HTR-8/SVneo (cell line): ENCODE measurements around the gene TARS3.
"Not testable (repeated sequence)": the region's sequence is repeated elsewhere in the genome, so short reads cannot be mapped to it uniquely, and the experiment has no call there.

ENCODE experiments used
- DNase-seq: peaks from one replicate; pipeline ENCODE4 v3.0.0; 2011; ENCODE audit warnings: low spot score, mixed read lengths; ENCODE audit not compliant: insufficient read length
- FAIRE-seq: peaks from 2 replicates; lab custom pipeline; 2011; peaks lifted over from hg19 to GRCh38; lab: Jason Lieb, UNC

The TARS3 gene

DNA sequence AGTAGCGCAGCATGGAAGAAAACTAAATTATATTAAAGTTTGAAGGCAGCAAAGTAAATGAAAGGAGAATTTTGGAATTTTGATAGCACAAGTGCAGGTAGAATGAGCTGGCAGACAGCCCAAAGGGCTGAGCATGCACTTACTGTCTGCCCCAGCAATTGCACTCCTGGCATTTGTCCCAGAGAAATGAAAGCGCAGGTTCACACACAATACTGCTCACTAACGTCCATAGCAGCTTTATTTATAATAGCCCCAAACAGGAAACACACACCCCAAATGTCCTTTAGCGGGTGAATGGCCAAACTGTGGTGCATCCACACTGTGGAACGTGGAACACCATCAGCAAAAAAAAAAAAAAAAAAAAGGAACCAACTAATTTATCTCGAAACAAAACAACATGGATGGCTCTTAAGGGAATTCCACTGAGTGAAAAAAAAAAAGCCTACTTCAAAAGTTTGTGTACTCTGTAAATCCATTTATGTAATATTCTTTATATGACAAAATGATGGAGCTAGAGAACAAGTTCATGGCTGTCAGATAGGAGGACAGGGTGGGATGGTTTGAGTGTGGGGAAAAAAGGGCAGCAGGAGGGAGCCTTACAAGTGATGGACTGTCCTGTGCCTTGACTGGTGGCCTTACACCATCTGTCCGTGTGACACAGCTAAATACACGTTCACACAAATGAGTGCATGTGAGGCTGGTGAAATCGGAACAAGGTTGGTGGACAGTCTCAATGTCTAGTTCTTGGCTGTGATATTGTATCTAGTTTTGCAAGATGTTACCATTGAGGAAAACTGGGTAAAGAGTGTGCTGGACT is 66.1 kb downstream of the TARS3 start:
- no peak for DNase-seq
- no peak for FAIRE-seq

DNA sequence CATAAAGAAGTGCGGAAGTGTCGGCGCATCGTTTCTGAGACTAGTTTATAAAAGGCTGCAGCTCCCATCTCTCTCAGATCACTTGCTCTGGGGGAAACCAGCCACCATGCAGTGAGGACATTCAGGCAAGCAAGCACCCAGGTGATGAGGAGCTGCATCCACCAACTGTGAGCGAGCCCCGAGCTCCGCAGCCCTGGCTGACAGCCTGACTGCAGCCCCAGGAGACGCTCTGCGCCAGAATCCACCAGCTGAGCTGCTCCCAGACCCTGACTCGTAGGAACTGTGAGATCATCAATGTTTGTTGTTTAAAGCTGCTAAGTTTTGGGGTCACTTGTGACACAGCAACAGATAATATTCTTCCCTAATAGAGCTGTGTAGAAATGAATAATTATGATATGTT is 67.1 kb downstream of the TARS3 start:
- no peak for DNase-seq
- no peak for FAIRE-seq

DNA sequence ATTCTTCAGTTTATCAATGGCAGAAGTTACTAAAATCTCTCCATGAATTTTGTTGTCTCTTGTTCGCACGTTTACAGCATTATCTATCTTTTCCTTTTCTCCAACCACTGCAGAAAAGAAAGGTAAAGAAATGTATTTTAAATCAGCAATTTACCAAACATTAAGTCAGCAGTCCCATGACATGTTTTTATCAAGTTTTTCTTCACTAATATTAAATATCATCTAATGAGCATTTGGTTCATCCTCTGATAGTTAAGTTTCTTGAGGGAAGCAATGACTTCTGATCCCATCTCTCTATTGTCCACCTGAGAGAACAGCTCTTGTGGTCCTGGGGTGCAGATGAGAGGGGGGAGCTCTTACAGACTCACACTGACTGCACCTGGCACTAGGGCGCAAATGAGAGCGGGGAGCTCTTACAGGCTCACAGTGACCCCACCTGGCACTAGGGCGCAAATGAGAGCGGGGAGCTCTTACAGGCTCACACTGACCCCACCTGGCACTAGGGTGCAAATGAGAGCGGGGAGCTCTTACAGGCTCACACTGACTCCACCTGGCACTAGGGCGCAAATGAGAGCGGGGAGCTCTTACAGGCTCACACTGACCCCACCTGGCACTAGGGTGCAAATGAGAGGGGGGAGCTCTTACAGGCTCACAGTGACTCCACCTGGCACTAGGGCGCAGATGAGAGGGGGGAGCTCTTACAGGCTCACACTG is 69.5 kb downstream of the TARS3 start:
- not testable (repeated sequence) for DNase-seq, FAIRE-seq

DNA sequence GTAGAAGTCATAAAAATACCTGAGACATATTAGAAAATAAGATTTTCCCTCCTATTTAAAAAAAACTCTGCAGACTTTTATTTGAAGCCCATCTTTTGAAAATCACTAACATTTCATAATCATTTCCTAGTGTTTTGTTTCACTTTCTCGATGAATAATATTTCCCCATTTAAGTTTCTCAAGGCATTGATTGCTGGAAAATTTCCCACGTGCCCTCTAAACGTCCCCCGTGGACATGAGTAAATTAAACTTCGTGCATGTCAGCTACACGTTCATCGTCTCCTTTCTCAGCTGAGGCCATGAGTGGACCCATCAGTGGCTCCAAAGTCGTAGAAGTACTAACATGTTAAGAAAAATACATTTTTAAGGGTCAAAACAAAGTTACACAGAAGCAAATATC is 70.1 kb downstream of the TARS3 start:
- DNase-seq (no peak), FAIRE-seq (no peak)

DNA sequence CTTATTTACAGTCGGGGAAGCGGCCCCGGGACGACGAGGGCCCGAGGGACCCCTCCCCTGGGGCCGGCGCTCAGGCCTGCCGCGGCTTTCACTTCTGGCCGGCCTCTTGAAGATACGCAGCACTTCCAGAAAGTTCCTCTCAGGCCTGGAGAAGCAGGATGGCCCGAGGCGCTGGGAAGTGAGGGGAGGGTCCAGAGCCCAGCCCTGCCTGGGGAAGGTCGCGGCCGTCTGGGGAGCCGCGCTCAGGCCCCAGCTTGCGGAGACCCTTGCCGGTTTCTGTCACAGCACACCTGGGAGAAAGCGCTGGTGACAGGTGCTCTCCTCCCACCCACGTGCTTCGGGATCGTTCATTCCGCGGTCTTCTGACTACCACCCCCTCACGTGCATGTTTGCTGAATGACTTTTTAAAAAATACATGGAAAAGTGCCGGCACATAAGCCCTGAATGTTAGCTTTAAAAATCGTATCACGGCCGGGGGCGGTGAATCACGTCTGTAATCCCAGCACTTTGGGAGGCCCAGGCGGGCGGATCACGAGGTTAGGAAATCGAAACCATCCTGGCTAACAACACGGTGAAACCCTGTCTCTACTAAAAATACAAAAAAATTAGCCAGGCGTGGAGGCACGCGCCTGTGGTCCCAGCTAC is 71.4 kb downstream of the TARS3 start:
- no peak for DNase-seq
- FAIRE-seq, result no peak

GRCh38 chr15:101652098-101652785 is 72.0 kb downstream of the TARS3 start, which contains the start of gene TM2D3:
TSS of gene TM2D3 (minus strand) at chr15:101652381. CDS start at chr15:101652361, 20 bp downstream.
- no peak for FAIRE-seq
- DNase-seq, result peak; percentile 90

GRCh38 chr15:101651554-101652097 is 72.6 kb downstream of the TARS3 start:
- DNase-seq, result peak; percentile 28
- no peak for FAIRE-seq

- DNase-seq (no peak), FAIRE-seq (no peak)
Observed at GRCh38 chr15:101650145-101650544, 74.1 kb downstream of the TARS3 start.

DNA sequence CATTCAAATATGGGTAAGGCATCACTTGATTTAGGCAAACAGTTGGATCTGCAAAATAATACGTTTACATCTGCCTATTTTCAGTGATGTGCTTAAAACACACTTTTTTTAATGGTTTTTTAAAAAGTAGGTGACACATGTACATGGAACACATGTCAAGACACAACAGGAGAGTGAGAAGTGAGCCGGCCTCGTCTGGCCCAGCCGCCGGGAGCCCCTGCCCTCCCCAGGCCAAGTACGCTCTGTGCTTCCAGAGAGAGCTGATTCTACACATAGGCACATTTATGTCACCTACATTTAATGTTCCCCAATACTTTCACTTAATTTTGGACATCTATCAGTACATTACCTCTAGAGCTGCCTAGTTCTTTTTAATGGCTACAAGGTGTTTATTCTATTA is 75.9 kb downstream of the TARS3 start:
- FAIRE-seq, result no peak
- no peak for DNase-seq

GRCh38 chr15:101647251-101647650 is 77.0 kb downstream of the TARS3 start:
- FAIRE-seq, result no peak
- no peak for DNase-seq

DNA sequence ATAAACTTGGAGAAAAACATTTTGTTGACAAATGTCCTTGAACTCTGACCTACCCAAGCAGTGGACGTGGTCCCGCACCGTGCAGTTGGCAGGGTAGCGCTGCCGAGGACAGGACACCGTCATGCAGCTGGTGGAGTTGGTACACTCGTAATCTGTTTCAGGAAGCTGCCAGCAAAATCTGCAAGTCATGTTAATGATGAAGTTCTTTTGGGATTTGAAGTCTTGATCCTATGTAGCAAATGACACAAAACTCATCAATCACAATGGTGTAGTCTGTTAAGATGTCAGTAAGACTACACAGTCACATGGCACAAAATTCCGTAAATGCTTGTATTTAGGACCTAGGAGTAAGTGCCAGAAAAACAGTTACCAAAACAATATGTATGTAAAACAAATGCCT is 77.6 kb downstream of the TARS3 start:
- no peak for FAIRE-seq
- no peak for DNase-seq

DNA sequence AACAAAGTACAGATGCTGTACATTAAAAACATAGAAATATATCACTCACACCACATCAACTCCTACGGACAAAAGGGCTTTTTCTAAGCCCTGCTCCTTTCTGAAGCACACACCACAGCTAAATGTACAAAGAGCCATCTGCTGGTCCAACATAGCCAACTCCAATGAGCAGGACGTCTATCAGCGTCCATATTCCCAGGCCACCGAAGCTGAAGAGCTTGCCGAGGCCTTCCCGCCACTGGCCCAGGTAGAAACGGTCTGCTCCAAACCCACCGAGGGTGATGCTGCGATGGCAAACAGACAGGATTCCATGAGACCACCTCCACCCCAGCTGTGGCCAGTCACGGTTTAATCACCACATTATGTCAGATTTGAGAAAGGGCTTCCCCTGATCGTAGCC is 81.9 kb downstream of the TARS3 start:
- DNase-seq, result no peak
- no peak for FAIRE-seq

DNA sequence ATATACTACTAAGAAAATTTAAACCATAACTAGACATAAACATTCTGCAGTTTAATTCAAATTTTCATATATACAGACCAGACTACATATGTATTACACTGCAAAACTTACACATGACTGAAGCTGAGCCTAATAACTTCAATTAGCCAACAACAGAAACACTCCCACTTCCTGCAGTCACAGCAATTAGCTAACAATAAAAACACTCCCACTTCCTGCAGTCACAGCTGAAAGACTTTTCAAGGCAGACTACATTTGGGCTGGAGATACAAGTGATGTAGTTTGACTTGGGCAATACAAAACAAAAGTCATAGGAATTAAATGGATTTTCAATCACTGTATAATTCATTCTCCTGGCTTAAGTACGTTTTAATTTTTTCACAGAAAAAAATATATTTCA is 82.4 kb downstream of the TARS3 start:
- DNase-seq (no peak), FAIRE-seq (no peak)

- no peak for FAIRE-seq
- peak; percentile 36 for DNase-seq
Observed at GRCh38 chr15:101641129-101641764, 83.0 kb downstream of the TARS3 start.

DNA sequence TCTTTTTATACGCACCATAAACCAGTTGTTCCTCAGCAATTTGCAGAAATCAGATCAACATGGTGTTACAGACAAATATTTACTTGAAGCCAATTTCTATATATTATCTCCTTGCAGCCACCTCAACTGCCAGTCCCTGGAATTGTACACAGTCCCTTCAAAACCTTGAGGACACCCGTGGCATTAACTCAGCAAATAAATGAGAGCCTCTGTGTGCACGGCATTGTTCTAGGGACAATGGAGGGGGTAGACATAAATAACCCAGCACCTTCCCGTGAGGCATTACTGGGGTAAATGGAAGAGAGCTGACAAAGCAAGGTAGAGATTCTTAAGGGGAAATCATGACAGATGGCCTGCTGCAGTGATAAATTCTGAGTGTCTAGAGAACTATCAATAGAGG is 84.6 kb downstream of the TARS3 start:
- no peak for FAIRE-seq
- no peak for DNase-seq

GRCh38 chr15:101637919-101638318 is 86.4 kb downstream of the TARS3 start:
- DNase-seq (no peak), FAIRE-seq (no peak)

GRCh38 chr15:101637516-101637915 is 86.8 kb downstream of the TARS3 start:
- FAIRE-seq (no peak), DNase-seq (no peak)

- FAIRE-seq (no peak), DNase-seq (no peak)
Observed at GRCh38 chr15:101637038-101637437, 87.2 kb downstream of the TARS3 start.

DNA sequence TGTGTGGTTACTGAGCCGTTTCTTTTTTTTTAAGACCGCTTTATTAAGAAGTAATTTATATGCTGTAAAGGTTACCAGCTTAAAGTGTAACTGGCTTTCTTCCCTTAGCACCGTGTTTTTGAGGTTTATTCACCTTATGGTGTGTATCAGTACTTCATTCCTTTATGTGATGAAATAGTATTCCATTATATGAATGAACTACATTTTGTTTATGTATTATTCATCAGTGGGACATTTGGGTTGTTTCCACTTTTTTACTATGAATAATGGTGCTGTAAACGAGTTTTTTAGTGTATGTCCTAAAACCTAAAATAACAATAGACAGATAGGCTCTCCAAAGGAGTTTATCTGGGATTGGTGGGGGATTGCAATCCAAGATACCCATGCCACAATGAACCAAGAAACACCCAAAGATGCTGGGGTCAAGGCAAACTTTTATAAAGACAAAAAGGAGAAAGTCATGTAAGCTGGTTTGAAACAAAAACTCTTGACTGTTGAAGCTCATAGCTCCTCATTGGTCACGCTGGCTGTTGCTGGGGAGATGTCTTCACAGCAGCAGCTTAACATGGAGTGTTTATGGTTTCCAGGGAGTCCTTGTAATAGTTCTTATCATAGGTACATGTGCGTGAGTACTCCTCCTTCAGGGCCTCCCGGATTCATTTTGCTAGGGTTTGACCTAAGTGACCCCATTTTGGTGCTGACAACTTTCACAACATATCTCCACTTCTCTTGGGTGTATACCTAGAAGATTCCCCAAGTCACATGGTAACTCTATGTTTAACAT is 88.1 kb downstream of the TARS3 start:
- DNase-seq (no peak), FAIRE-seq (no peak)
